ENCODE results near the gene CHAD.

DNA sequence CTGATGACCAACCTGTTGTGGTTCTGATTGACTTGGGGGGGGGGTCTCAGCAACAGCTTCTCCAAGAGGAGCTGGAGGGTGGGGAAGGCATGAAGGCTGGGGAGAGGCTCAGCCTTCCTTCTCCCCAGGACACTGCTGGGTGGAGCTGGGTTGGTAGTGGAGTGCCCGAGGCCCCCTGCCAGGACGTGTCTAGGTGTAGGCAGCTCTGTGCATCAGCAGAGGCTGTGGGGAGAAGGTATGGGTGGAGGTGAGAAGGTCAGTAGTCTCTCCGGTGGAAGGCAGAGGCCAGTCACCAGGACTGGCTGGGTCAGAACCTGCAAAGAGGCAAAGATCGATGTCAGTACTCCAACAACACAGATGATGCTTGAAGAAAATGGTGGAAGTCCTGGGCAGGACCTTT lies 3.9 kb downstream of the CHAD start:
- TF ChIP-seq, protein P1, sequence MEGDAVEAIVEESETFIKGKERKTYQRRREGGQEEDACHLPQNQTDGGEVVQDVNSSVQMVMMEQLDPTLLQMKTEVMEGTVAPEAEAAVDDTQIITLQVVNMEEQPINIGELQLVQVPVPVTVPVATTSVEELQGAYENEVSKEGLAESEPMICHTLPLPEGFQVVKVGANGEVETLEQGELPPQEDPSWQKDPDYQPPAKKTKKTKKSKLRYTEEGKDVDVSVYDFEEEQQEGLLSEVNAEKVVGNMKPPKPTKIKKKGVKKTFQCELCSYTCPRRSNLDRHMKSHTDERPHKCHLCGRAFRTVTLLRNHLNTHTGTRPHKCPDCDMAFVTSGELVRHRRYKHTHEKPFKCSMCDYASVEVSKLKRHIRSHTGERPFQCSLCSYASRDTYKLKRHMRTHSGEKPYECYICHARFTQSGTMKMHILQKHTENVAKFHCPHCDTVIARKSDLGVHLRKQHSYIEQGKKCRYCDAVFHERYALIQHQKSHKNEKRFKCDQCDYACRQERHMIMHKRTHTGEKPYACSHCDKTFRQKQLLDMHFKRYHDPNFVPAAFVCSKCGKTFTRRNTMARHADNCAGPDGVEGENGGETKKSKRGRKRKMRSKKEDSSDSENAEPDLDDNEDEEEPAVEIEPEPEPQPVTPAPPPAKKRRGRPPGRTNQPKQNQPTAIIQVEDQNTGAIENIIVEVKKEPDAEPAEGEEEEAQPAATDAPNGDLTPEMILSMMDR (IDR thresholded peaks at IDR 0.05) = no peak
- TF ChIP-seq POLR2A (IDR thresholded peaks at IDR 0.05) (no peak), EP300 (IDR thresholded peaks at IDR 0.05) (no peak)

Data from gastroesophageal sphincter (tissue), 3 donors.